ENCODE results near the gene EFCAB11.

EFCAB11 gene

DNA sequence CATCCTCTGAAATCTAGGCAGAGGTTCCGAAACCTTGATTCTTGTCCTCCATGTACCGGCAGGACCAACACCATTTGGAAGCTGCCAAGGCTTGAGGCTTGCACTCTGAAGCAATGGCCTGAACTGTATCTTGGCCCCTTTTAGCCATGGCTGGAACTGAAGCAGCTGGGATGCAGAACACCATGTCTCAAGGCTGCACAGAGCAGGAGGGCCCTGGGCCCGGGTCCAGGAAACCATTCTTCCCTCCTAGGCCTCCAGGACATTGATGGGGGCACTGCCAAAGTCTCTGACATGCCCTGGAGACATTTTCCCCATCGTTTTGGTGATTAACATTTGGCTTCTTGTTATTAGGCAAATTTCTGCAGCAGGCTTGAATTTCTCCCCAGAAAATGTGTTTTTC lies 198.7 kb downstream of the EFCAB11 start:
- DNase-seq, result no peak

DNA sequence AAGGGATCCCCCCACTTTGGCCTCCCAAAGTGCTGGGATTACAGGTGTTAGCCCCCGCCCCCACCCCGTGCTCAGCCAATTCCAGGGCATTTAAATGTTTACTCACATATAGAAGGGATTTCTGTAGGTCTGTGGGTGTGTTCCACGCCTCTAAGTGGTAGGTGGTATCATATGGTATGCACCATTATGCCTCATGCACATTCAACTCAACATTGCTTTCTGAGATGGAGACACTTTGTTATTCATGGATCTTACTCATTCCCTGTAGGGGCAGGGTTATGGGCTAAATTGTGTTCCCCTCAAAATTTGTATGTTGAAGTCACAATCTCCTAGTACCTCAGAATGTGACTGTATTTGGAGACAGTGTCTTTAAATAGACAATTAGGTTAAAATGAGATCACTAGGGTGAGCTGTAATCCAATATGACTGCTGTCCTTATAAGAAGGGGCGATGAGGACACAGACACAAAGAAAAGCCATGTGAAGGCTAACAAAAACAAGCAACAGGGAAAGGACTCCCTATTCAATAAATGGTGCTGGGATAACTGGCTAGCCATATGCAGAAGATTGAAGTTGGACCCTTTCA lies 200.6 kb downstream of the EFCAB11 start:
- no peak for DNase-seq

GRCh38 chr14:89750908-89751392 lies 203.6 kb downstream of the EFCAB11 start:
- DNase-seq, result no peak

DNA sequence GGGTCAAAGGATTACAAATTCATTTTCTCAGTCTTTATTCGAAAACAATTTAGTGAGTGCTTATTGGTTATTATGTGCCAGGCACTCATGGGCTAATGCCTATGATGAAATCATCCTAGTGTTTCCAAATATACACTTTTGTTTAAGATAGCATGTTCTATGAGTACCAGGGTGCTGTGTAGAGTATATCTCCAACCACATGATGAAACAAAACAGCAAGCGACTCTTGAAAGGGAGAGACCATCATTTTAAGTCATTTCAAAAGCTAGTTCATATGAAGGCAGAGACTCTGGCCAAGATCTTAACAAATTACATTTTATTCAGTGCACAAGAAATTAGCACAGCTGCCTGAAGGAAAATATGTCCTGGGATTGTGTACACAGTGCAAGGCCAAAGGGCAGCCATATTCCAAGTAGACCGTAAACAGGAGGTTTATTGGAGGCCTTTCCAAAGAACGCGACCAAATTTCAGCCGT lies 204.2 kb downstream of the EFCAB11 start:
- no peak for DNase-seq

DNA sequence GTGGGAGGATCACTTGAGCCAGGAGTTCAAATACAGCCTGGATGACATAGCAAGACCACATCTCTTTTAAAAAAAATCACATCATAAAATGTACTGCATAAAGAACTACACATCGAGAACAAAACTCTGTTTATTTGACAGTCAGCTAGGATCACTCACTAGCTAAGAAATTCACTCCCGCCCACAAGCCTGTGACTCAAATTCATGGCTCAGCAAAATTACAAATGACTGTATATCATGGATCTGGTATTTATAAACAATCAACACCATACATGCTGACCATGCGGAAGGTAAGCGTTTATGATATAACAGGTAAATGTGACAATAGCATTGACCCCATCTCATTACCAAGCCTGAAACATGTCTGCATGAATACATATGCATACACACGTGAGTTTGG lies 206.5 kb downstream of the EFCAB11 start:
- no peak for DNase-seq

DNA sequence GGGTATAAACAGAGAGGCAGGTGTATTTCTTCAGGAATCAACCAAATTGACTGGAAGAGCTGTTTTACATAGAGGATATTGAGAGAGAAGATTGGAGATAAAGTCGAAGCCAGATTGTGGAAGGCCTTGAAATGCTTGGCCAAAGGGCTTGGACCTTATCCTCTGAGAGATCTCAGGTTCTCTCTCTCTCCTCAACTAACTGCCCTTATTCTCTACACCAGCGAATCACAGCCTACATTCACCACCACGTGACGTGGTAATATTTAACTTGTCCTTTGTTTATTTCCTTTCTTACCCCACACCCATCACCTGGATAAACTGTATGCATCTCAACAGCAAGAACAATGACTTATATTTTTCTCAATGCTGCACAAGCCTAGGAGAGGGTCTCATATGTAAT lies 207.4 kb downstream of the EFCAB11 start:
- no peak for DNase-seq

GRCh38 chr14:89746654-89747053 lies 207.9 kb downstream of the EFCAB11 start:
- no peak for DNase-seq

GRCh38 chr14:89746135-89746534 lies 208.4 kb downstream of the EFCAB11 start:
- no peak for DNase-seq

Data from T1000 (cell line).